Thymus (tissue), 11 donors: Measurements from ENCODE around the gene CSF1. TPM values are rescaled to one million over a fixed set of nuclear protein-coding genes. Genes with fewer than 3 reads are reported as not detected.

Experiments
- DNase-seq, 9 donors: peaks; one replicate each; pipeline ENCODE4 v3.0.0-alpha.2; 2013; ENCODE audit warnings: low spot score in 9 of 9, low read depth in 6 of 9, missing footprints in 1 of 9
- H3K27ac ChIP-seq, 2 donors: one replicate each; pipeline ENCODE4 v1.5.1; 2013; ENCODE audit warnings: control low read depth in 1 of 2, low read depth in 1 of 2, low read length in 1 of 2, mild to moderate bottlenecking in 1 of 2, moderate library complexity in 1 of 2
- H3K27me3 ChIP-seq, 2 donors: one replicate each; pipeline ENCODE4 v1.5.1; 2013; ENCODE audit warnings: low read length in 1 of 2; ENCODE audit not compliant: control insufficient read depth in 2 of 2, insufficient read depth in 1 of 2
- H3K36me3 ChIP-seq, 2 donors: one replicate each; pipeline ENCODE4 v1.5.1; 2013; ENCODE audit warnings: low read length in 1 of 2, mild to moderate bottlenecking in 1 of 2, moderate library complexity in 1 of 2; ENCODE audit not compliant: control insufficient read depth in 2 of 2, insufficient read depth in 2 of 2
- H3K4me1 ChIP-seq, 2 donors: one replicate each; pipeline ENCODE4 v1.5.1; 2013; ENCODE audit warnings: low read length in 2 of 2; ENCODE audit not compliant: control insufficient read depth in 2 of 2, insufficient read depth in 2 of 2
- H3K4me3 ChIP-seq, 2 donors: one replicate each; pipeline ENCODE4 v1.5.1; 2013; ENCODE audit warnings: low read length in 2 of 2, control low read depth in 1 of 2, mild to moderate bottlenecking in 1 of 2
- H3K9me3 ChIP-seq, 2 donors: one replicate each; pipeline ENCODE4 v1.5.1; 2013; ENCODE audit warnings: low read length in 1 of 2, mild to moderate bottlenecking in 1 of 2; ENCODE audit not compliant: control insufficient read depth in 2 of 2, insufficient read depth in 1 of 2
- WGBS: extraction: QIAGEN DNeasy Blood & Tissue Kit; methylation state at CpG from one replicate; pipeline ENCODE4 v1.1.7; 2013; 5-methylcytosine and 5-hydroxymethylcytosine counted together
- polyA plus RNA-seq: library from polyadenylated mRNA; stranded (reverse); fragments of 200-250 nt; gene quantifications from one replicate; pipeline ENCODE4 v1.2.3, GENCODE V29; 2013
- total RNA-seq: library from RNA; stranded (reverse); fragments of 120-200 nt; gene quantifications from one replicate; pipeline ENCODE4 v1.2.4, GENCODE V29; 2013
- donor health status: healthy.

CSF1 gene
- total and polyA plus RNA-seq, 2 donors, result 5.6 to 11.1 TPM

GRCh38 chr1:109971559-109971958 is 60.9 kb downstream of the CSF1 start:
- no peak for DNase-seq
- no peaks in the 10 kb centered on the region for H3K4me1 ChIP-seq
- H3K27me3 ChIP-seq, result no peaks in the 10 kb centered on the region
- no peaks in the 10 kb centered on the region for H3K36me3 ChIP-seq
- no peaks in the 10 kb centered on the region for H3K9me3 ChIP-seq
- no peak overlapping the region for H3K27ac ChIP-seq
- H3K4me3 ChIP-seq, result no peak overlapping the region
- WGBS, result 69% methylated on average over 1 of the region's 1 CpG

GRCh38 chr1:109974191-109974590 is 63.5 kb downstream of the CSF1 start:
- Histone ChIP-seq H3K27ac (no peak overlapping the region), H3K4me1 (no peaks in the 10 kb centered on the region), H3K36me3 (no peaks in the 10 kb centered on the region), H3K27me3 (no peaks in the 10 kb centered on the region), H3K9me3 (no peaks in the 10 kb centered on the region), H3K4me3 (no peak overlapping the region)
- 95% methylated on average over 3 of the region's 3 CpGs for WGBS
- DNase-seq, result no peak

- H3K36me3 ChIP-seq, result no peaks in the 10 kb centered on the region
- H3K4me3 ChIP-seq, result no peak overlapping the region
- WGBS, result 97% methylated on average over 3 of the region's 3 CpGs
- no peaks in the 10 kb centered on the region for H3K9me3 ChIP-seq
- H3K4me1 ChIP-seq, result peaks cover 0 to 5% of the 10 kb centered on the region in 2 donors
- no peaks in the 10 kb centered on the region for H3K27me3 ChIP-seq
- no peak overlapping the region for H3K27ac ChIP-seq
- no peak for DNase-seq
Measured at GRCh38 chr1:109975718-109976117, 65.1 kb downstream of the CSF1 start.

- Histone ChIP-seq H3K27ac (no peak overlapping the region), H3K36me3 (no peaks in the 10 kb centered on the region), H3K27me3 (no peaks in the 10 kb centered on the region), H3K9me3 (no peaks in the 10 kb centered on the region), H3K4me3 (no peak overlapping the region), H3K4me1 (peaks cover 0 to 5% of the 10 kb centered on the region in 2 donors)
- DNase-seq, result no peak
- WGBS, result 99% methylated on average over 4 of the region's 4 CpGs
Measured at GRCh38 chr1:109976762-109977161, 66.1 kb downstream of the CSF1 start.

GRCh38 chr1:109977225-109977624 is 66.6 kb downstream of the CSF1 start:
- DNase-seq, result no peak
- H3K27ac ChIP-seq, result no peak overlapping the region
- no peak overlapping the region for H3K4me3 ChIP-seq
- no peaks in the 10 kb centered on the region for H3K9me3 ChIP-seq
- H3K36me3 ChIP-seq, result no peaks in the 10 kb centered on the region
- no peaks in the 10 kb centered on the region for H3K27me3 ChIP-seq
- 94% methylated on average over 8 of the region's 8 CpGs for WGBS
- H3K4me1 ChIP-seq, result peaks cover 0 to 7% of the 10 kb centered on the region in 2 donors

- Histone ChIP-seq H3K27ac (no peak overlapping the region), H3K4me3 (no peak overlapping the region), H3K9me3 (no peaks in the 10 kb centered on the region), H3K27me3 (no peaks in the 10 kb centered on the region), H3K36me3 (no peaks in the 10 kb centered on the region), H3K4me1 (peaks cover 0 to 7% of the 10 kb centered on the region in 2 donors)
- DNase-seq, result no peak
- 94% methylated on average over 12 of the region's 12 CpGs for whole genome bisulfite sequencing
Measured at GRCh38 chr1:109977657-109978378, 67.2 kb downstream of the CSF1 start.

- WGBS, result 89% methylated on average over 9 of the region's 9 CpGs
- DNase-seq, result no peak
- H3K27ac ChIP-seq, result no peak overlapping the region
- peaks cover 0 to 8% of the 10 kb centered on the region in 2 donors for H3K4me1 ChIP-seq
- no peak overlapping the region for H3K4me3 ChIP-seq
- H3K27me3 ChIP-seq, result no peaks in the 10 kb centered on the region
- H3K36me3 ChIP-seq, result no peaks in the 10 kb centered on the region
- H3K9me3 ChIP-seq, result no peaks in the 10 kb centered on the region
Measured at GRCh38 chr1:109978761-109979488, 68.3 kb downstream of the CSF1 start.

GRCh38 chr1:109979489-109980091 is 68.9 kb downstream of the CSF1 start:
- Histone ChIP-seq H3K27ac (no peak overlapping the region), H3K36me3 (no peaks in the 10 kb centered on the region), H3K4me3 (no peak overlapping the region), H3K27me3 (no peaks in the 10 kb centered on the region), H3K4me1 (peaks cover 0 to 13% of the 10 kb centered on the region in 2 donors), H3K9me3 (no peaks in the 10 kb centered on the region)
- DNase-seq, result no peak
- 79% methylated on average over 5 of the region's 5 CpGs for WGBS
